Stomach (tissue), 9 donors: ENCODE measurements around the gene PPIAL4G. TPM values are rescaled to one million over a fixed set of nuclear protein-coding genes. Genes with fewer than 3 reads are reported as not detected.
"Not testable (repeated sequence)": the region's sequence is repeated elsewhere in the genome, so short reads cannot be mapped to it uniquely, and the experiment has no call there.

ENCODE experiments used
- DNase-seq, 2 donors: peaks; one replicate each; pipeline versions ENCODE4 v3.0.0 to v3.0.0-alpha.2; 2013 to 2019
- H3K27ac ChIP-seq, 5 donors: fragments of 200-600 bp in 4 of 5; sonication (generic) in 4 of 5; one replicate each; pipeline ENCODE4 v1.5.1; 2013 to 2019; ENCODE audit warnings: mild to moderate bottlenecking in 1 of 5, moderate library complexity in 1 of 5
- H3K27me3 ChIP-seq, 3 donors: fragments of 200-600 bp; sonication (generic); one replicate each; pipeline ENCODE4 v1.5.1; 2017 to 2019; ENCODE audit warnings: mixed run types in 1 of 3
- H3K36me3 ChIP-seq, 4 donors: fragments of 200-600 bp; sonication (generic); 1 replicate in 3 of 4; 2 replicates in 1 of 4; pipeline ENCODE4 v1.5.1; 2016 to 2019
- H3K4me1 ChIP-seq, 4 donors: fragments of 200-600 bp; sonication (generic); one replicate each; pipeline ENCODE4 v1.5.1; 2016 to 2019
- H3K4me3 ChIP-seq, 4 donors: fragments of 200-600 bp; sonication (generic) in 3 of 4; one replicate each; pipeline ENCODE4 v1.5.1; 2016 to 2019; ENCODE audit warnings: mild to moderate bottlenecking in 1 of 4
- H3K9me3 ChIP-seq, 4 donors: fragments of 200-600 bp; sonication (generic); one replicate each; pipeline ENCODE4 v1.5.1; 2016 to 2019
- EP300 ChIP-seq: sonication (generic); formaldehyde crosslinking; IDR thresholded peaks from one replicate; pipeline ENCODE4 v1.6.1; 2017; ENCODE audit warnings: antibody characterized with exemption
- POLR2A ChIP-seq, 4 donors: fragments of 450-650 bp; IDR thresholded peaks; one replicate each; pipeline ENCODE4 v1.6.1; 2016; ENCODE audit warnings: antibody characterized with exemption in 4 of 4, control low read depth in 2 of 4, mild to moderate bottlenecking in 1 of 4, moderate library complexity in 1 of 4
- POLR2AphosphoS5 ChIP-seq, 3 donors: sonication (generic); formaldehyde crosslinking; IDR thresholded peaks; one replicate each; pipeline ENCODE4 v1.6.1; 2016; ENCODE audit warnings: antibody characterized with exemption in 3 of 3
- WGBS, 5 donors: extraction: QIAGEN DNeasy Blood & Tissue Kit in 3 of 5; methylation state at CpG; one replicate each; pipeline versions ENCODE4 v1.1.5 to v1.1.7; 2013 to 2018; 5-methylcytosine and 5-hydroxymethylcytosine counted together
- intact Hi-C: fragments of 100-400 bp; cut with DNase I; formaldehyde crosslinking; loops from one replicate; pipeline ENCODE4 v1.15.1; 2023; ENCODE audit warnings: low total_unique reads
- polyA plus RNA-seq, 3 donors: library from polyadenylated mRNA; stranded (reverse); fragments of 200-250 nt; gene quantifications; one replicate each; pipeline ENCODE4 v1.2.3, GENCODE V29; 2013
- small RNA-seq, 4 donors: library from RNA; depleted of rRNA; stranded (forward); fragments of <200 nt; gene quantifications; one replicate each; pipeline ENCODE3, GENCODE V24; 2016
- total RNA-seq, 5 donors: library from RNA; depleted of rRNA; stranded (reverse); fragments of >200 nt; gene quantifications; one replicate each; pipeline versions ENCODE4 v1.1.0 to v1.2.3, GENCODE V29; 2014 to 2016
- TF ChIP-seq, protein P1 (sequence below), 7 experiments: fragments of 450-650 bp in 4 of 7; fragments of 200-600 bp in 3 of 7; sonication (generic) in 3 of 7; IDR thresholded peaks; one replicate each; pipeline ENCODE4 v1.5.1; 2016 to 2019; ENCODE audit warnings: antibody characterized with exemption in 7 of 7, control low read depth in 2 of 7, mild to moderate bottlenecking in 1 of 7
- donor health status: healthy with polysubstance abuse.
- donor health status: Bipolar disorder and iron deficiency.
- donor health status: healthy.

The PPIAL4G gene
- total and polyA plus RNA-seq, 8 donors = 0.03 to 0.18 TPM; not detected in 6

DNA sequence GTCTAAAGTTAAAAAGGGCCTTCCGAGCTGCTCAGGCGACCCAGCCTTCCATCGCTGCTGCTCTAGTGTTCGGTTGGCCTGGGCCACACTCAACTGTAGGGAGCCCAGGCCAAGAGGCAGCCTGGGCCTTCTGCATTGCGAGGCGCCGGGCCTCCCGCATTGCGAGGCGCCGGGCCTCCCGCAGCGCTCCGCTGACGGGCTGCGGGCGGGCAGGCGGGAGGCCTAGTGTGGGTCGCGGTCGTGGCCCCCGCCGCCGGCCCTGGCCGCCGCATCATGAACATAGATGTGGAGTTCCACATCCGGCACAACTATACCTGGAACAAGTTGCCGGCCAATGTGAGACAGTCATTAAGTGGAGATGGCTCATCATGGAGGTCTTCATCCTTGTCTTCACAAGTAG lies 48.3 kb downstream of the PPIAL4G start:
- no peak for DNase-seq
- Histone ChIP-seq H3K4me3 (no peak overlapping the region), H3K27ac (no peak overlapping the region), H3K9me3 (no peaks in the 10 kb centered on the region), H3K36me3 (peaks cover 0 to 24% (median 17%) of the 10 kb centered on the region in 4 donors), H3K27me3 (no peaks in the 10 kb centered on the region), H3K4me1 (peaks cover 0 to 10% (median 2%) of the 10 kb centered on the region in 4 donors)
- 93 to 97% (median 96%) methylated on average over 8 to 28 of the region's 28 CpGs for WGBS, 5 donors
- no peak for TF ChIP-seq POLR2AphosphoS5 (IDR thresholded peaks at IDR 0.05)
- TF ChIP-seq EP300 = no peak
- TF ChIP-seq, protein P1, sequence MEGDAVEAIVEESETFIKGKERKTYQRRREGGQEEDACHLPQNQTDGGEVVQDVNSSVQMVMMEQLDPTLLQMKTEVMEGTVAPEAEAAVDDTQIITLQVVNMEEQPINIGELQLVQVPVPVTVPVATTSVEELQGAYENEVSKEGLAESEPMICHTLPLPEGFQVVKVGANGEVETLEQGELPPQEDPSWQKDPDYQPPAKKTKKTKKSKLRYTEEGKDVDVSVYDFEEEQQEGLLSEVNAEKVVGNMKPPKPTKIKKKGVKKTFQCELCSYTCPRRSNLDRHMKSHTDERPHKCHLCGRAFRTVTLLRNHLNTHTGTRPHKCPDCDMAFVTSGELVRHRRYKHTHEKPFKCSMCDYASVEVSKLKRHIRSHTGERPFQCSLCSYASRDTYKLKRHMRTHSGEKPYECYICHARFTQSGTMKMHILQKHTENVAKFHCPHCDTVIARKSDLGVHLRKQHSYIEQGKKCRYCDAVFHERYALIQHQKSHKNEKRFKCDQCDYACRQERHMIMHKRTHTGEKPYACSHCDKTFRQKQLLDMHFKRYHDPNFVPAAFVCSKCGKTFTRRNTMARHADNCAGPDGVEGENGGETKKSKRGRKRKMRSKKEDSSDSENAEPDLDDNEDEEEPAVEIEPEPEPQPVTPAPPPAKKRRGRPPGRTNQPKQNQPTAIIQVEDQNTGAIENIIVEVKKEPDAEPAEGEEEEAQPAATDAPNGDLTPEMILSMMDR (IDR thresholded peaks at IDR 0.05) = no peak
- TF ChIP-seq POLR2A (IDR thresholded peaks at IDR 0.05) = no peak
- intact Hi-C loops = no loop called here

DNA sequence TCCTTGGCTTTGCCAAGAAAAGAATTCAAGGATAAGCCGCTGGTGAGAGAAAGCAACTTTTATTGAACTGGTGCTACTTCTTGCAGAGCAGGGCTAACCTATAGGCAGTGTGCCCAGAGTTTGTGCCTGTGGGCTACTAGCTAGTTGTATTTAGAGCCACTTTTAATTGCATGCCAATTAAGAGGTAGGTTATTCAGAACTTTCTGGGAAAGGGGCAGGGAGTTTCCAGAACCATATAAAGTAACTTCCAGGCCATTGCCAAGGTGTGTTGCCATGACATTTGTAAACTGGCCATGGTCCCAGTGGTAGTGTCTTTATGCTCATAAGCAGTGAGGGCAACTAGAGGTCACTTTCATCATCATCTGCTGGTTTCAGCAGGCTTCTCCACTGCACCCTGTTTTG lies 50.2 kb downstream of the PPIAL4G start:
- DNase-seq, H3K27ac ChIP-seq, H3K9me3 ChIP-seq, H3K27me3 ChIP-seq, intact Hi-C loops, H3K4me3 ChIP-seq: not testable (repeated sequence)
- H3K36me3 ChIP-seq = peaks cover 0 to 37% (median 24%) of the 10 kb centered on the region in 4 donors
- peaks cover 0 to 10% (median 2%) of the 10 kb centered on the region in 4 donors for H3K4me1 ChIP-seq
- 74 to 100% (median 83%) methylated on average over 1 of the region's 1 CpG for WGBS, 5 donors

Small RNA genes lying within 50 kb of the gene (small RNA-seq; reads per million reads assigned to genes)
- gene RF00003 = 0 to 0.10 (median 0) reads per million in 4 donors

Other genes starting within 250 kb of the PPIAL4G start
- 10 to 100 TPM; 18.0 to 42.6 (median 35.7) TPM for gene NBPF14, start 112.7 kb upstream of the PPIAL4G start, total RNA-seq
- 10 to 100 TPM in 2 of 3 donors, 1 to 10 TPM in 1; 9.2 to 13.9 (median 12.5) TPM for gene NBPF14, start 112.7 kb upstream of the PPIAL4G start, polyA plus RNA-seq